H9 (cell line): ENCODE data around the gene OR1J1. TPM values are rescaled to one million over a fixed set of nuclear protein-coding genes. Genes with fewer than 3 reads are reported as not detected.

Source experiments
- DNase-seq: peaks from one replicate; pipeline ENCODE4 v3.0.0-alpha.2; 2017
- H2AFZ ChIP-seq: one replicate; pipeline ENCODE4 v1.6.1; 2013; ENCODE audit warnings: mild to moderate bottlenecking, low read length, control low read depth, moderate library complexity
- H2AK5ac ChIP-seq: 2 replicates; pipeline ENCODE4 v1.6.1; 2013; ENCODE audit warnings: low read length, control low read depth, mixed read lengths; ENCODE audit not compliant: insufficient read length
- H2BK120ac ChIP-seq: one replicate; pipeline ENCODE4 v1.6.1; 2013; ENCODE audit warnings: low read depth, mild to moderate bottlenecking, low read length, control low read depth, inconsistent platforms; ENCODE audit not compliant: poor library complexity, severe bottlenecking
- H2BK12ac ChIP-seq: 2 replicates; pipeline ENCODE4 v1.6.1; 2013; ENCODE audit warnings: low read length, control low read depth, mixed read lengths, low read depth; ENCODE audit not compliant: insufficient read length
- H2BK15ac ChIP-seq: 2 replicates; pipeline ENCODE4 v1.6.1; 2013; ENCODE audit warnings: low read depth, low read length, control low read depth
- H2BK20ac ChIP-seq: one replicate; pipeline ENCODE4 v1.6.1; 2013; ENCODE audit warnings: low read depth, mild to moderate bottlenecking, low read length, control low read depth, inconsistent platforms; ENCODE audit not compliant: poor library complexity, severe bottlenecking
- H2BK5ac ChIP-seq: 2 replicates; pipeline ENCODE4 v1.6.1; 2013; ENCODE audit warnings: low read length, control low read depth, mixed read lengths; ENCODE audit not compliant: insufficient read length
- H3K14ac ChIP-seq: 2 replicates; pipeline ENCODE4 v1.6.1; 2013; ENCODE audit warnings: low read length, control low read depth; ENCODE audit not compliant: insufficient read depth
- H3K18ac ChIP-seq: 2 replicates; pipeline ENCODE4 v1.6.1; 2013; ENCODE audit warnings: low read depth, mild to moderate bottlenecking, mixed read lengths, low read length, control low read depth; ENCODE audit not compliant: insufficient read length
- H3K23ac ChIP-seq: 2 replicates; pipeline ENCODE4 v1.6.1; 2013; ENCODE audit warnings: low read length, control low read depth, mixed read lengths, low read depth; ENCODE audit not compliant: insufficient read length
- H3K23me2 ChIP-seq: 2 replicates; pipeline ENCODE4 v1.6.1; 2013; ENCODE audit warnings: low read depth, mild to moderate bottlenecking, mixed read lengths, low read length, control low read depth; ENCODE audit not compliant: insufficient read length, poor library complexity, severe bottlenecking
- H3K27ac ChIP-seq: 2 replicates; pipeline ENCODE4 v1.5.1; 2013; ENCODE audit warnings: low read length, control low read depth, mixed read lengths, low read depth; ENCODE audit not compliant: insufficient read length
- H3K27me3 ChIP-seq: 2 replicates; pipeline ENCODE4 v1.6.1; 2013; ENCODE audit warnings: low read length, control low read depth, inconsistent platforms; ENCODE audit not compliant: insufficient read depth
- H3K4ac ChIP-seq: 2 replicates; pipeline ENCODE4 v1.6.1; 2013; ENCODE audit warnings: low read depth, mild to moderate bottlenecking, control low read depth, inconsistent platforms, low read length, moderate library complexity
- H3K4me1 ChIP-seq: 2 replicates; pipeline ENCODE4 v1.6.1; 2013; ENCODE audit warnings: low read length, control low read depth, inconsistent platforms; ENCODE audit not compliant: insufficient read depth
- H3K4me2 ChIP-seq: 2 replicates; pipeline ENCODE4 v1.6.1; 2013; ENCODE audit warnings: low read length, control low read depth, mixed read lengths; ENCODE audit not compliant: insufficient read length, insufficient read depth
- H3K56ac ChIP-seq: 2 replicates; pipeline ENCODE4 v1.6.1; 2013; ENCODE audit warnings: low read depth, mild to moderate bottlenecking, mixed read lengths, low read length, control low read depth; ENCODE audit not compliant: insufficient read length
- H3K79me1 ChIP-seq: 2 replicates; pipeline ENCODE4 v1.6.1; 2013; ENCODE audit warnings: low read depth, mild to moderate bottlenecking, moderate library complexity, low read length, control low read depth, inconsistent platforms; ENCODE audit not compliant: insufficient read depth, poor library complexity, severe bottlenecking
- H3K79me2 ChIP-seq: 2 replicates; pipeline ENCODE4 v1.6.1; 2013; ENCODE audit warnings: low read length, control low read depth, inconsistent platforms; ENCODE audit not compliant: insufficient read depth
- H3K9ac ChIP-seq: 2 replicates; pipeline ENCODE4 v1.6.1; 2013; ENCODE audit warnings: low read length, control low read depth, mixed read lengths; ENCODE audit not compliant: insufficient read length; ENCODE audit errors: extremely low read depth
- H3K9me3 ChIP-seq: one replicate; pipeline ENCODE4 v1.6.1; 2013; ENCODE audit warnings: low read depth, low read length, inconsistent platforms; ENCODE audit not compliant: control insufficient read depth
- H3T11ph ChIP-seq: one replicate; pipeline ENCODE4 v1.6.1; 2013; ENCODE audit warnings: mild to moderate bottlenecking, low read length, control low read depth, inconsistent platforms
- H4K20me1 ChIP-seq: one replicate; pipeline ENCODE4 v1.6.1; 2013; ENCODE audit not compliant: control insufficient read depth, insufficient read length, insufficient read depth
- H4K5ac ChIP-seq: 2 replicates; pipeline ENCODE4 v1.6.1; 2013; ENCODE audit warnings: low read depth, mild to moderate bottlenecking, mixed read lengths, low read length, control low read depth; ENCODE audit not compliant: insufficient read length
- H4K8ac ChIP-seq: replicated peaks from 2 replicates; pipeline ENCODE4 v1.6.1; 2013; ENCODE audit warnings: low read length, control low read depth, mixed read lengths, low read depth; ENCODE audit not compliant: insufficient read length
- H4K91ac ChIP-seq: 2 replicates; pipeline ENCODE4 v1.6.1; 2013; ENCODE audit warnings: low read depth, mild to moderate bottlenecking, moderate library complexity, mixed read lengths, low read length, control low read depth; ENCODE audit not compliant: insufficient read length
- H3K27ac Mint-ChIP-seq, 3 experiments: 2 replicates in 2 of 3; 3 replicates in 1 of 3; pipeline ENCODE4 v1.8.0; 2020 to 2021; ENCODE audit warnings: mixed read lengths in 3 of 3, mild to moderate bottlenecking in 1 of 3, moderate library complexity in 1 of 3
- H3K27me3 Mint-ChIP-seq: 2 replicates; pipeline ENCODE4 v1.8.0; 2021; ENCODE audit warnings: low read depth, mild to moderate bottlenecking, moderate library complexity, mixed read lengths
- H3K36me3 Mint-ChIP-seq, 3 experiments: 2 replicates in 2 of 3; 3 replicates in 1 of 3; pipeline ENCODE4 v1.8.0; 2020 to 2021; ENCODE audit warnings: low read depth in 3 of 3, mixed read lengths in 3 of 3; ENCODE audit not compliant: insufficient read depth in 1 of 3
- H3K4me1 Mint-ChIP-seq, 2 experiments: 2 replicates each; pipeline ENCODE4 v1.8.0; 2020; ENCODE audit warnings: mixed read lengths in 2 of 2
- H3K4me3 Mint-ChIP-seq, 2 experiments: 2 replicates in 1 of 2; 3 replicates in 1 of 2; pipeline ENCODE4 v1.8.0; 2020 to 2021; ENCODE audit warnings: mild to moderate bottlenecking in 2 of 2, mixed read lengths in 2 of 2, moderate library complexity in 1 of 2
- H3K9me3 Mint-ChIP-seq, 2 experiments: 2 replicates in 1 of 2; 3 replicates in 1 of 2; pipeline ENCODE4 v1.8.0; 2020; ENCODE audit warnings: mild to moderate bottlenecking in 2 of 2, mixed read lengths in 2 of 2, moderate library complexity in 1 of 2
- WGBS: extraction: QIAGEN DNeasy Blood & Tissue Kit; methylation state at CpG from one replicate; pipeline ENCODE4 v1.1.7; 2013; ENCODE audit warnings: missing lambda C conversion rate, low lambda C conversion rate, mixed read lengths; ENCODE audit not compliant: insufficient read length; ENCODE audit errors: extremely low coverage; 5-methylcytosine and 5-hydroxymethylcytosine counted together
- total RNA-seq: library from RNA; stranded (reverse); gene quantifications from 2 replicates; pipeline ENCODE4 v1.2.1, GENCODE V29; 2021
- TF ChIP-seq, protein P1 (sequence below): fragments of 200-600 bp; sonication (generic); conservative IDR thresholded peaks from 3 replicates; pipeline ENCODE4 v1.8.0; 2021; ENCODE audit warnings: antibody characterized with exemption, mild to moderate bottlenecking

The OR1J1 gene
- total RNA-seq, 1 experiment from 2014 or later, result not detected

DNA sequence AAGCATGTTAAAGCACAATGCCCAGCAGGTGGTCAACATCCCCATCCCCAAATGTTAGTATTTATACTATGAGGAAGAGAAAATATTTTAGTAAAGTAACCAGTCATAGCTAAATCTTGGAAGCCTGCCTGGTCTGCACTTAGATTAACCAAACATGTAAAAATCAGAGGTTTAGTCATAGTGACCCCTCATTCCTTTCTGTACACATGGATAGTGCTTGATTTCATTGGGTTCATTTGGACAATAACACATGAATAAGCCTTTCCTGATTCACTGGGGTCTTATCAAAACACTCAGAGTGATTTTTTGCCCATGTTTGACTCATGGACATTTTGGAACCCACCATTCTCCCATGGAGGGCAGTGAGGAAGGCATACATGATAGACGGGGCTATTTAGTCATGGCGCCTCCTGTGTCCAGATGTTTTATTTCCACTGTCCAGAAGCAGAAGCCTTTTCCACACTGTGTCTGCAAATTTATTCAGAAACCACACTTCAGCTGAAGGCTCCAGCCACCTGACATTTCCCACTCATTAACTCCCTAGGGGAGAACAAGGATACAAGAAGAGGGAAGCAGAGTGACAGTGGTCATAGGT, 32.5 kb downstream of the OR1J1 start:
- H4K5ac ChIP-seq, result no peak overlapping the region
- H2AFZ ChIP-seq, result no peak overlapping the region
- H3K79me2 ChIP-seq, result no peaks in the 10 kb centered on the region
- TF ChIP-seq, protein P1, sequence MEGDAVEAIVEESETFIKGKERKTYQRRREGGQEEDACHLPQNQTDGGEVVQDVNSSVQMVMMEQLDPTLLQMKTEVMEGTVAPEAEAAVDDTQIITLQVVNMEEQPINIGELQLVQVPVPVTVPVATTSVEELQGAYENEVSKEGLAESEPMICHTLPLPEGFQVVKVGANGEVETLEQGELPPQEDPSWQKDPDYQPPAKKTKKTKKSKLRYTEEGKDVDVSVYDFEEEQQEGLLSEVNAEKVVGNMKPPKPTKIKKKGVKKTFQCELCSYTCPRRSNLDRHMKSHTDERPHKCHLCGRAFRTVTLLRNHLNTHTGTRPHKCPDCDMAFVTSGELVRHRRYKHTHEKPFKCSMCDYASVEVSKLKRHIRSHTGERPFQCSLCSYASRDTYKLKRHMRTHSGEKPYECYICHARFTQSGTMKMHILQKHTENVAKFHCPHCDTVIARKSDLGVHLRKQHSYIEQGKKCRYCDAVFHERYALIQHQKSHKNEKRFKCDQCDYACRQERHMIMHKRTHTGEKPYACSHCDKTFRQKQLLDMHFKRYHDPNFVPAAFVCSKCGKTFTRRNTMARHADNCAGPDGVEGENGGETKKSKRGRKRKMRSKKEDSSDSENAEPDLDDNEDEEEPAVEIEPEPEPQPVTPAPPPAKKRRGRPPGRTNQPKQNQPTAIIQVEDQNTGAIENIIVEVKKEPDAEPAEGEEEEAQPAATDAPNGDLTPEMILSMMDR, result no peak
- no peak overlapping the region for H3K27ac ChIP-seq
- Mint-ChIP-seq H3K27me3 (peaks cover 15% of the 10 kb centered on the region), H3K4me1 (no peaks in the 10 kb centered on the region), H3K4me3 (no peak overlapping the region), H3K9me3 (peaks cover 68 to 86% of the 10 kb centered on the region in 2 experiments), H3K27ac (no peak overlapping the region), H3K36me3 (peaks cover 0 to 8% (median 3%) of the 10 kb centered on the region in 3 experiments; a peak in 4 of 7 replicates)
- H2BK12ac ChIP-seq, result no peak overlapping the region
- H4K91ac ChIP-seq, result no peak overlapping the region
- no peak overlapping the region for H4K8ac ChIP-seq
- no peak for DNase-seq
- no peak overlapping the region for H3K18ac ChIP-seq
- H3K4me2 ChIP-seq, result no peak overlapping the region
- no peak overlapping the region for H2BK15ac ChIP-seq
- no peak overlapping the region for H3K56ac ChIP-seq
- WGBS, result no CpG with 5 or more reads among the region's 2 CpGs
- H2BK20ac ChIP-seq, result no peak overlapping the region
- no peak overlapping the region for H2BK120ac ChIP-seq
- H3K9me3 ChIP-seq, result peaks cover 51% of the 10 kb centered on the region
- H3K23me2 ChIP-seq, result no peaks in the 10 kb centered on the region
- no peak overlapping the region for H3K23ac ChIP-seq
- no peak overlapping the region for H3T11ph ChIP-seq
- H2AK5ac ChIP-seq, result no peak overlapping the region
- H3K4ac ChIP-seq, result no peak overlapping the region
- no peak overlapping the region for H3K9ac ChIP-seq
- no peaks in the 10 kb centered on the region for H4K20me1 ChIP-seq
- no peak overlapping the region for H3K14ac ChIP-seq
- no peaks in the 10 kb centered on the region for H3K79me1 ChIP-seq
- no peaks in the 10 kb centered on the region for H3K4me1 ChIP-seq
- no peaks in the 10 kb centered on the region for H3K27me3 ChIP-seq
- no peak overlapping the region for H2BK5ac ChIP-seq
